Cardiac muscle cell (in vitro differentiated cells and primary cell): ENCODE data around the gene CFAP46. TPM values are rescaled to one million over a fixed set of nuclear protein-coding genes. Genes with fewer than 3 reads are reported as not detected.

Experiments
- DNase-seq, 2 donors: peaks; one replicate each; pipeline versions ENCODE4 v3.0.0 to v3.0.0-alpha.2; 2010 to 2017; ENCODE audit warnings: low read depth in 1 of 2, low spot score in 1 of 2
- H3K27ac ChIP-seq: fragments of 200-600 bp; sonication (generic); 2 replicates; pipeline ENCODE4 v1.5.1; 2016
- H3K27me3 ChIP-seq: fragments of 200-600 bp; sonication (generic); 2 replicates; pipeline ENCODE4 v1.6.0; 2016; ENCODE audit warnings: control low read depth
- H3K36me3 ChIP-seq: fragments of 200-600 bp; sonication (generic); 2 replicates; pipeline ENCODE4 v1.5.1; 2016; ENCODE audit warnings: control low read depth
- H3K4me1 ChIP-seq: fragments of 200-600 bp; sonication (generic); 2 replicates; pipeline ENCODE4 v1.8.1; 2017; ENCODE audit warnings: low read depth, mild to moderate bottlenecking, mixed run types
- H3K4me3 ChIP-seq: fragments of 200-600 bp; sonication (generic); 2 replicates; pipeline ENCODE4 v1.5.1; 2016; ENCODE audit warnings: mild to moderate bottlenecking
- H3K9me3 ChIP-seq: fragments of 200-600 bp; sonication (generic); 2 replicates; pipeline ENCODE4 v1.5.1; 2017; ENCODE audit warnings: low read depth, mild to moderate bottlenecking, control low read depth
- CTCF ChIP-seq: IDR thresholded peaks from 2 replicates; pipeline ENCODE4 v1.5.1; 2012; ENCODE audit warnings: low read depth, mild to moderate bottlenecking, low read length
- polyA plus RNA-seq: library from polyadenylated mRNA; unstranded; fragments of >200 nt; fragmentation: Nextera tagmentation; extraction: Ambion mirVana; gene quantifications from 2 replicates; pipeline ENCODE4 v1.2.1, GENCODE V29; 2016
- total RNA-seq: library from RNA; depleted of rRNA; stranded (reverse); fragments of >200 nt; gene quantifications from 2 replicates; pipeline ENCODE4 v1.2.3, GENCODE V29; 2016

Gene CFAP46
- total and polyA plus RNA-seq, 2 experiments from 2014 or later, result 2.8 to 4.5 TPM

DNA sequence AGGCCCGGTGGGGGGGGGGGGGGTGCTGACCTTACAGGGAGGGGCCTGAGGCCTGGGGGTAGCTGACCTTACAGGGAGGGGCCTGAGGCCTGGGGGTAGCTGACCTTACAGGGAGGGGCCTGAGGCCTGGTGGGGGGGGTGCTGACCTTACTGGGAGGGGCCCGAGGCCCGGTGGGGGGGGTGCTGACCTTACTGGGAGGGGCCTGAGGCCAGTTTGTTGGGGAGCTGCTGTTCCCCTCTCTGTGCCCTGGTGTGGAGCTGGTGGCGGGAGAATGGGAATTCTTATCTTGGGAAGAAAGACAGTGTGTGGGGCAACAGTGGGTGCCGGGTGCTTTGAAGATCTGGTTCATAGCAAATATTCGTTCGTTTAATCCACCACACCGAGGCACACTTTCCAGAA is 46.6 kb upstream of the CFAP46 start:
- no peaks in the 10 kb centered on the region for H3K27me3 ChIP-seq

DNA sequence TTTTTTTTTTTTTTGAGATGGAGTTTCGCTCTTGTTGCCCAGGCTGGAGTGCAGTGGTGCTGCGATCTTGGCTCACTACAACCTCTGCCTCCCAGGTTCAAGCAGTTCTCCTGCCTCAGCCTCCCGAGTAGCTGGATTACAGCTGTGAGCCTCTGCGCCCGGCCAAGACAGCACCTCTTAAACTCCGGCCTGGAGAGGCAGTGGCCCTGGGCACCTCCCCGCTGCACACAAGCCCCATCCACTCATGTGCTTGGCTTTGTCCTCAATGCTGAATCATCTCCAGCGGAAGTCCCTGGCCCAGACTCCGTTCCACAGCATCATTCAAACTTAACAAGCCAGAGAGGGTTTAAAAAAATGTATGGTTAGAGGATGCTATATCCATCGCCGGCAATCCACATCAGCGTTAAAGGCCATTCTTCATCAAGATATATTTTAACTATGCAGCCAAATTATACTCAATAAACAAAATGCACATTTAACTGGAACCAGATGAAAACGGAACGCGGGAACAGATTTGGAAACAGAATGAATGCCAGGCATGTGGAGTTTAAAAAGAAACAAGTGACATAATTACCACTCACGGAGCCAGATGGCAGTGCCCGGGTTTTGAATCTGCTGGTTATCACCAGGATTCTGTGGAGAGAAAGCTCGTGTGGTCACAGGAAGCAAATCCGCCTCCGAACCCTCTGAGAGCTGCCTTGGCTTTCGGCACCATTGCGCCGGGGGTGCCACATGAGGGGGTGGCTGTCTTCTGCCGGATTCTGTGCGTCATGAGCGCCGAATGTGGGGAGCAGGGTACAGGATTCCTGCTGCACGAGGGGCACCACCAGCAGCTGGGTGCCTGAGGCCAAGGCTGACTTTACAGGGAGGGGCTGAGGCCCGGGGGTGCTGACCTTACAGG is 45.6 kb upstream of the CFAP46 start:
- H3K4me1 ChIP-seq, result no peaks in the 10 kb centered on the region
- H3K27me3 ChIP-seq, result no peaks in the 10 kb centered on the region
- peak in 1 of 2 donors; percentile 90 for DNase-seq
- no peak for TF ChIP-seq CTCF
- H3K4me3 ChIP-seq, result no peak overlapping the region
- no peaks in the 10 kb centered on the region for H3K36me3 ChIP-seq
- H3K27ac ChIP-seq, result no peak overlapping the region
- no peaks in the 10 kb centered on the region for H3K9me3 ChIP-seq

More for the DNA sequence above, 46.6 kb upstream of the CFAP46 start:
- no peak for DNase-seq
- H3K27ac ChIP-seq, result no peak overlapping the region
- no peaks in the 10 kb centered on the region for H3K36me3 ChIP-seq
- H3K4me1 ChIP-seq, result no peaks in the 10 kb centered on the region
- H3K4me3 ChIP-seq, result no peak overlapping the region
- no peaks in the 10 kb centered on the region for H3K9me3 ChIP-seq
- TF ChIP-seq CTCF, result no peak

DNA sequence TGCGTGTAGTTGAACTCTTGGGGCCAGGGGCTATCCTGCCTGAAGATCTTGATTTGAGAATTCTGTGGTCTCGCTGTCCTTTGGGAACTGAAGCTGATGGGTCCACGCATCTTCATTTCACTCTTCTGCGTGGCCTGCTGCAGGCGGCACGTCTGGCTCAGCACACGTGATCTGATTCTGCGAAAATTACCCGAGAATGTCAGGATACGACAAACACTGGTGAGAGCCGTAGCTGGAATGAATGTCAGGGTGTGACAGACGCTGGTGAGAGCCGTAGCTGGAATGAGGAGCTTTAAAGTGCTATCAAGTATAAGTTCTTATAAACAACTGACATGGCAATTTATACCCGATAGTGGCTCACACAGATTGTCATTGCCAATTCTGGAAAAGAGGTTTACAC is 44.6 kb upstream of the CFAP46 start:
- H3K9me3 ChIP-seq, result no peaks in the 10 kb centered on the region
- H3K27ac ChIP-seq, result no peak overlapping the region
- H3K27me3 ChIP-seq, result no peaks in the 10 kb centered on the region
- TF ChIP-seq CTCF, result no peak
- no peak for DNase-seq
- no peaks in the 10 kb centered on the region for H3K36me3 ChIP-seq
- no peaks in the 10 kb centered on the region for H3K4me1 ChIP-seq
- no peak overlapping the region for H3K4me3 ChIP-seq

DNA sequence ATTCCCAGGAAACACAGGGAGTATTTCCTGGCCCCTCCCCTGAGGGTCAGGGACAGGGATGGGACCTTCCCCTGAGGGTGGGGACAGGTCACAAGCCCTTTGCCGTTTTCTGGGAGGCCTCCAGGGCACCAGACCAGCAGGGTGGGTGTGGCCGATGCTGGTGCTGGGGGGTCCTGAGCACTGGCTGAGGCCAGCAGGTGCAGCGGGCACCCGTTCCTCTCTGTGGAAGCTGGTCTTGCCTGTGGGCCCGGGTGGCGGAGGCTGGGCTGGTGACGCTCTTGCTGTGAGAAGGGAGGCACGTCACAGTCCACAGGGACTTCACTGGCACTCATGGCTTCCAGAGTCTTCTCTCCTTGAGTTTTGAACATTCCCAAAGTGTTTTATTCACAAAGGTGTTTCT is 44.2 kb upstream of the CFAP46 start:
- no peak overlapping the region for H3K27ac ChIP-seq
- no peak for TF ChIP-seq CTCF
- H3K4me3 ChIP-seq, result no peak overlapping the region
- no peaks in the 10 kb centered on the region for H3K9me3 ChIP-seq
- H3K36me3 ChIP-seq, result no peaks in the 10 kb centered on the region
- no peak for DNase-seq
- no peaks in the 10 kb centered on the region for H3K27me3 ChIP-seq
- H3K4me1 ChIP-seq, result no peaks in the 10 kb centered on the region

DNA sequence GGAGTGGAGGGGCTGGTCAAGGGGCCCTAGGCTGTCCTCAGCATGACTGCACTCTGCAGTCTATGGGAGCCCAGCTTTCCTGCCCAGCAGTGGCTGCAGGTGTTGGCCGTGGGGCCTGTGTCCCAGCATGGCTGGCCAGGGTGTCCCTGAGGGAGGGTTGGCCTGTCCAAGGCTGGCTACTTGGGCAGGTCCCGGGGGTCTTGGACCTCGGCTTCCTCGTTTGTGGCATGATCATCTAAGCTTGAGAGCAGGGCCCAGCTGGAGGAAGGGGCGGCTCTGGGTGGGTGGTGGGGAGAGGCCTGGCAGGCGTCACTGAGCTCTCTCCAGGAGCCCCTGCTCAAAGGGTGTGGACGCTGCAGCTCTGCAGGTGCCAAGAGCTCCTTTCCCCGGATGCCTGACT is 43.7 kb upstream of the CFAP46 start:
- no peak for TF ChIP-seq CTCF
- no peak for DNase-seq
- no peaks in the 10 kb centered on the region for H3K36me3 ChIP-seq
- H3K9me3 ChIP-seq, result no peaks in the 10 kb centered on the region
- H3K4me3 ChIP-seq, result no peak overlapping the region
- H3K4me1 ChIP-seq, result no peaks in the 10 kb centered on the region
- H3K27me3 ChIP-seq, result no peaks in the 10 kb centered on the region
- H3K27ac ChIP-seq, result no peak overlapping the region
